Mucosa of stomach (tissue), 1 donor: Measurements from ENCODE around the gene CWC15.

ENCODE experiments used
- H3K27me3 ChIP-seq: one replicate; pipeline ENCODE4 v1.7.0; 2013; ENCODE audit warnings: mild to moderate bottlenecking, low read length; ENCODE audit not compliant: control insufficient read depth, insufficient read depth
- H3K36me3 ChIP-seq: one replicate; pipeline ENCODE4 v1.7.0; 2013; ENCODE audit warnings: low read length; ENCODE audit not compliant: control insufficient read depth, insufficient read depth
- H3K4me1 ChIP-seq: one replicate; pipeline ENCODE4 v1.7.0; 2013; ENCODE audit warnings: mild to moderate bottlenecking, low read length; ENCODE audit not compliant: control insufficient read depth, insufficient read depth
- H3K4me3 ChIP-seq: one replicate; pipeline ENCODE4 v1.7.0; 2013; ENCODE audit warnings: low read length
- H3K9ac ChIP-seq: one replicate; pipeline ENCODE4 v1.7.0; 2013; ENCODE audit warnings: mild to moderate bottlenecking, low read length, moderate library complexity
- H3K9me3 ChIP-seq: one replicate; pipeline ENCODE4 v1.7.0; 2013; ENCODE audit warnings: mild to moderate bottlenecking, low read length, moderate library complexity; ENCODE audit not compliant: control insufficient read depth
- donor health status: Pancreatic carcinoma.

The CWC15 gene

DNA sequence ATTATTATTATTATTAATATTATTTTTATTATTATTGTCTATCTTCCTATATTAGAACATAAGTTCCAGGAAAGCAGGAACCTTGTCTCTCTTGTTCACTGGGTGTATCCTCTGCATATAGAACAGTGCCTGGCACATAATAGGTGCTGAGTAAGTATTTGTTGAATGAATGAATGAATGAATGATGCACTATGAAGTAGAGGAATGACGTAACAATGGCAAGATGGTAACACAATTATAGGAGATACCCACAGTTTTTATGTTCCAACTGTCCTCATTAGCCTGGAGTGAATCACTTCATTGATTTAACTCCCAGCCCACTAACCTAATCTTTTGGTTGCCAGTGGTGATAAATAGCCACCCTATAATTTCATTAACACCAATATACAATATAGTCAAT is 2.2 kb upstream of the CWC15 start:
- Histone ChIP-seq H3K9me3 (no peaks in the 10 kb centered on the region), H3K4me3 (no peak overlapping the region), H3K9ac (no peak overlapping the region)

DNA sequence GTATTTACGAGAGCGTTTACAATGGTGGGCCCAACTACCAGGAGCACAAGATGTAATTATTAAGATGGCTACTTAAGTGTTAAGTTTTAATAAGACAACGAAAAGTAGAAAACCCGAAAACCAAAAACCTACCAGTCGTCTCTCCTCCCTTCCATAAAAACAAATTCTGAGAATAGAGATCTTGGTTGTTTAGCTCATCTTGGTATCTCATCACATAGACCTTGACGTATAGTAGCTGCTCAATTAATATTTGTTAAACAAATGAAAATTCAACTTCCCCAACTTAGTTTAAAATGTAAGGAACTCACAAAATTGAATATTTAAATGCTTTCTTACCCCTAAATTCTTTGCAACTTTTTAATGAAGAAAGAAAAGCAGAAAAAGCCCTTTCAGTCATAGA is 822 bp upstream of the CWC15 start:
- no peaks in the 10 kb centered on the region for H3K9me3 ChIP-seq
- H3K4me1 ChIP-seq: peaks cover 5% of the 10 kb centered on the region
- H3K36me3 ChIP-seq: peaks cover 12% of the 10 kb centered on the region
- peak overlapping the region; percentile 64 for H3K4me3 ChIP-seq
- no peaks in the 10 kb centered on the region for H3K27me3 ChIP-seq
- no peak overlapping the region for H3K9ac ChIP-seq

More for the DNA sequence above, 2.2 kb upstream of the CWC15 start:
- H3K36me3 ChIP-seq: peaks cover 7% of the 10 kb centered on the region
- no peaks in the 10 kb centered on the region for H3K27me3 ChIP-seq
- peaks cover 5% of the 10 kb centered on the region for H3K4me1 ChIP-seq

DNA sequence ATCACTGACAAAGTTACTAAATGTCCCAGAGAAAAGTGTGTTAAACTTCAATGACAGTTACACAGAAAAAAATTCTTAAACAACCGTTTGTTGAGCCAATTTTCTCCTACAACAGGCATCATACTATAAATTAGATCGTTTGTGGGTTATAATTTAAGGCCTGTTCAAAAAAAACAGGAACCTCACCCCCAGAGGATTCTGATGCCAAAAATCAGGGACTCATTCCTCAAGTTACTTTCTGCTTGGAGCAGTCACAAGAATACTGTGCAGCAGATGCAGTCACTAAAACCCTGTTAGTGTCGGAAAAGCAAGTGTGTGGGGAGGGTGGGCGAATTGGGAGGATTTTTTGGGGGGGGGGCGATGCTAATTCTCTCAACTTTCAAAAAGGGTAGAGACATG is 657 bp downstream of the CWC15 start:
- Histone ChIP-seq H3K9me3 (no peaks in the 10 kb centered on the region), H3K27me3 (no peaks in the 10 kb centered on the region), H3K4me3 (peak overlapping the region; percentile 64), H3K9ac (peak overlapping the region; percentile 92), H3K4me1 (peaks cover 5% of the 10 kb centered on the region), H3K36me3 (peaks cover 12% of the 10 kb centered on the region)

GRCh38 chr11:94968334-94968958 is 4.9 kb downstream of the CWC15 start:
- no peaks in the 10 kb centered on the region for H3K9me3 ChIP-seq
- no peaks in the 10 kb centered on the region for H3K27me3 ChIP-seq
- peaks cover 5% of the 10 kb centered on the region for H3K4me1 ChIP-seq
- no peak overlapping the region for H3K9ac ChIP-seq
- peaks cover 23% of the 10 kb centered on the region for H3K36me3 ChIP-seq
- H3K4me3 ChIP-seq: no peak overlapping the region

DNA sequence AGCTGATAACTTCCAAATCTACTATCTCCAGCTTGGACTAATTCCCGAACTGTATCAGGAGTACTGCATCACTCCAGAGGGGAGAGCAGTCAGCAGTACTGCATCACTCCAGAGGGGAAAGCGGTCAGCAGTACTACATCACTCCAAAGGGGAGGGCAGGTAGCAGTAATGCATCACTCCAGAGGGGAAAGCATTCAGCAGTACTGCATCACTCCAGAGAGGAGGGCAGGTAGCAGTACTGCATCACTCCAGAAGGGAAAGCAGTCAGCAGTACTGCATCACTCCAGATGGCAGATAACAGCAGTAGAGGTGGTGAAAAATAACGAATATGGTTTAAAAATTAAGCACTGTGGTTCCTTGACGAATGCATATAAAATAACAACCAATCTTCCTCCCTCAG is 8.4 kb downstream of the CWC15 start:
- no peak overlapping the region for H3K9ac ChIP-seq
- no peaks in the 10 kb centered on the region for H3K27me3 ChIP-seq
- H3K36me3 ChIP-seq: peaks cover 10% of the 10 kb centered on the region
- no peaks in the 10 kb centered on the region for H3K9me3 ChIP-seq
- no peak overlapping the region for H3K4me3 ChIP-seq
- H3K4me1 ChIP-seq: no peaks in the 10 kb centered on the region

GRCh38 chr11:94961255-94961654 is 12.1 kb downstream of the CWC15 start:
- H3K9me3 ChIP-seq: no peaks in the 10 kb centered on the region
- H3K4me1 ChIP-seq: no peaks in the 10 kb centered on the region
- H3K36me3 ChIP-seq: peaks cover 10% of the 10 kb centered on the region
- H3K4me3 ChIP-seq: no peak overlapping the region
- H3K9ac ChIP-seq: no peak overlapping the region
- no peaks in the 10 kb centered on the region for H3K27me3 ChIP-seq

- no peak overlapping the region for H3K9ac ChIP-seq
- H3K4me1 ChIP-seq: no peaks in the 10 kb centered on the region
- H3K27me3 ChIP-seq: no peaks in the 10 kb centered on the region
- H3K9me3 ChIP-seq: no peaks in the 10 kb centered on the region
- peaks cover 4% of the 10 kb centered on the region for H3K36me3 ChIP-seq
- no peak overlapping the region for H3K4me3 ChIP-seq
These were observed 12.9 kb downstream of the CWC15 start for GRCh38 chr11:94960488-94960887.

DNA sequence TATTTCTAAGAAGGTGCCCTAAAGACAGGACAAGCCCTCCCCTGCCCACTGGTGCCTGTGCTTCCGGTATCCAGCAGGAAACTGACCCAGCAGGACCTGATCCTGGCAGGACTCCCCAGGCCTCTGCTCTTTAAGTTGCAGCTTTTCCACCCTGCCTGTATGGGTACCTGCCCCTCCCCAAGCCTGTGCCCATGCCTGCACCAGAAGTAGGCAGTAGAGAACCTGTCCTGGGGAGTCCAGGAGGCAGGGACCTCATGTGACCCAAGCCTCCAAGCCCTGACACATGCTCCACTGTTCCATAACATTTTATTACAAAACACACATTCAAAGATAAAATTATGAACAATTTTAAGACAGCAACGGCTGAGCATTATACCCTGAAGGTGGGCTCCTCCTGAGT is 14.2 kb downstream of the CWC15 start:
- Histone ChIP-seq H3K27me3 (no peaks in the 10 kb centered on the region), H3K9ac (no peak overlapping the region), H3K9me3 (no peaks in the 10 kb centered on the region), H3K4me1 (no peaks in the 10 kb centered on the region), H3K4me3 (no peak overlapping the region), H3K36me3 (no peaks in the 10 kb centered on the region)

DNA sequence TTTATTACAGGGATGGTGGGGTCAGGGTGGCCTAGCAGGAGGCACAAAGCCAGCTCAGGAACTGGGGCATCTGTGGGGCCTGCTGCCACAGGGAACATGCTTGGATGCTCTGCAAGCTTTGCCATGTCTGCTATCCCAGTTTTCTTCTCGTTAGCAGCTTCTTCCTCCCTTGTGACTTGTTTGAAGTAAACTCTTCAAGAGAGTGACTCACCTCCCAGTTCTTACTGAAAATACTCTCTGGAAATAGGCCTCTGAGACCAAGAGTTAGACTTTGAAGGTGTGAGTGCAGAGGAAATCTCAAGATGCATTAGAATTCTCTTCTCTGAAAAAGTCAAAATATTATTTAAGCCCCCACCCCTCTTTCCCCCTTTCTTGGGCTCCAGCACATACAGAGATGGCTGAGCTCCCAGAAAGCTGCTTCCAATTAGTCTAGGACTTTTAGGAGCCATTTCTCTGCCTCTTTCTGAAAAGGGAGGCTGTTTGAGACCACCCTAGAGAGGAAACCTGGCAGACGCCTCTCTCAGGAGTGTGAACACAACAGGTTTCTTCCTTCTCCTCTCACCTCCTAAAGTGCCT is 15.1 kb downstream of the CWC15 start:
- Histone ChIP-seq H3K9me3 (no peaks in the 10 kb centered on the region), H3K9ac (no peak overlapping the region), H3K4me1 (no peaks in the 10 kb centered on the region), H3K36me3 (no peaks in the 10 kb centered on the region), H3K27me3 (no peaks in the 10 kb centered on the region), H3K4me3 (no peak overlapping the region)

DNA sequence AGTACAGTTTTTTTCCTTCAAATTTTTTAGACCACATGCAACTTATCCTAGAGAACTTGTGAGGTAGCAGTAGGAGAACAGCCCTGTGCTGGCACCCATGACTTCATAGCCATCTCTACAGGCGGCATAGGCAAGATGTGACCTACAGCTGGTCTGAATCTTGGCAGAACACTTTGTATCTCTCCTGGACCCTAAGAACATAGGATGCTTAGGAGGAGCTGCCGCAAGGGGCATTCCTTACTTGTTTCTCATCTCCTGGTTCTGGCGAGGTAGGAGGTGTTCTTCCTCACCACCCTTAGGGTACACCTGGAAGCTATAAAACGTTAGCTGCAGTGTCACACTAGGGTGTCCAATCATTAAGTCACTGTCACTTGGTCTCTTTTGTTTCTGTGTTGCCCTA is 16.4 kb downstream of the CWC15 start:
- no peaks in the 10 kb centered on the region for H3K4me1 ChIP-seq
- no peak overlapping the region for H3K9ac ChIP-seq
- no peaks in the 10 kb centered on the region for H3K27me3 ChIP-seq
- H3K9me3 ChIP-seq: no peaks in the 10 kb centered on the region
- no peaks in the 10 kb centered on the region for H3K36me3 ChIP-seq
- H3K4me3 ChIP-seq: no peak overlapping the region

GRCh38 chr11:94954753-94955152 is 18.6 kb downstream of the CWC15 start:
- no peaks in the 10 kb centered on the region for H3K36me3 ChIP-seq
- no peaks in the 10 kb centered on the region for H3K4me1 ChIP-seq
- H3K9me3 ChIP-seq: no peaks in the 10 kb centered on the region
- no peaks in the 10 kb centered on the region for H3K27me3 ChIP-seq
- H3K9ac ChIP-seq: no peak overlapping the region
- H3K4me3 ChIP-seq: no peak overlapping the region

DNA sequence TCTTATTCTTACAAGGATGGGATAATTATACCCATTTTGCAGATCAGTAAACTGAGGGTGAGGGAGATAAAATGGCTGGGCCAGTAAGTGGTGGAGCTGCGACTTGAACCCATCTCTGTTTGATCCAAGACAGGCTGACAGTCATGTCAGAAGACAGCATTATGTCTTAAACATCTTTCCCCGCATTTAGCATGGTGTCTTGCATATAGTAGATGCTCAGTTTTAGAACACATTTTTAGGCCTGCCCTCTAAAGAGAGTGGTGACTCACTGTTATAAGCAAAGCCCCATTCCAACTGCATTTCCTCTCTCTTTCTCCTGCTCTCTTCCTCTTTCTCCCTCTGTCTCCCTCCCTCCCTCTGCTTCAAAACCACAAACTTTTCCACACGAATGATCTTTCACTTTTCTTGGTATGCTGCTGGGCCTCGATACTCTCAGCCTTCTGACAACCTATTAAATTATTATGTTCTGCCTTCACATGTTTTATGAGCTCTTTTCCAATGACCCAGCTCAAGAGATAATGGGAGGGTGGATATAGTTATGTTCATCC is 25.2 kb downstream of the CWC15 start:
- H3K36me3 ChIP-seq: no peaks in the 10 kb centered on the region
- no peaks in the 10 kb centered on the region for H3K27me3 ChIP-seq
- no peaks in the 10 kb centered on the region for H3K4me1 ChIP-seq
- H3K9me3 ChIP-seq: no peaks in the 10 kb centered on the region
- no peak overlapping the region for H3K4me3 ChIP-seq
- H3K9ac ChIP-seq: no peak overlapping the region
